GM19238 (cell line): ENCODE results near the gene TMEM39B.
"Not testable (repeated sequence)": the region's sequence is repeated elsewhere in the genome, so short reads cannot be mapped to it uniquely, and the experiment has no call there.

ENCODE experiments used
- DNase-seq: peaks from one replicate; pipeline ENCODE4 v3.0.0; 2011; ENCODE audit warnings: low spot score; ENCODE audit not compliant: insufficient read length

TMEM39B gene

DNA sequence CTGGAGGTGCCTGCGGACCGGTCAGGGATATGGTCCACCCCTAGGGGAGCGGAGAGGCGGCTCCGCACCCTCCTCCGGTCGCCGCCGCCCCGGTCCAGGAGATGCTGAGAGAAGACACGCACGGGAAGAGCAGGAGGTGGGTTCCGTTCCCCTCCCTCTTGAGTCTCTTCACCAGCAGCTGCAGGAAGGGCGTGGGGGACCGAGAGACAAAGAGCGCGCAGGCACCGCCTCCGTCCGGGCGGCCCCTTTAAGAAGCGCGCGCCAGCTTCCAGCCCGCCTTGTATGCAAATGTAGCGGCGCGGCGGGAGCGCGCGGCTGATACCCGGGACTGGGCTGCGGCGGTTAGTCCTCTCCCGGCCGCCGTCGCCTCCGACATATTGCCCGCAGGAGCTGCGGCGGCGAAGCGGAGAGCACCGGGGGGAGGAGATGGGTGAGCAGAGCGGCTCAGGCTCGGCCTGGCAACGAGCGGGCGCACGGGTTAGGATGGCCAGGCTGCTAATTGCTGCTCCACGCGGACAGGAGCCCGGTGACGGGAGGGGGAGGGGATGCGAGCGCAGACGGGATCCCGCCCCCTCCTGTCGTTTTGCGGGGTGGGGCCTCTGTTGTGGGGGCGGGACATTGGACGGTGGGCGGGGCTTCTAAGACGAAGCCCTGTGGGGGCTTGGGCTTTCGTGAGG lies at the start of gene TMEM39B:
TSS of gene TMEM39B (plus strand) at position 318 of the 677 bp plus-strand sequence. CDS start at position 427, 109 bp downstream.
- DNase-seq = peak; percentile 92

DNA sequence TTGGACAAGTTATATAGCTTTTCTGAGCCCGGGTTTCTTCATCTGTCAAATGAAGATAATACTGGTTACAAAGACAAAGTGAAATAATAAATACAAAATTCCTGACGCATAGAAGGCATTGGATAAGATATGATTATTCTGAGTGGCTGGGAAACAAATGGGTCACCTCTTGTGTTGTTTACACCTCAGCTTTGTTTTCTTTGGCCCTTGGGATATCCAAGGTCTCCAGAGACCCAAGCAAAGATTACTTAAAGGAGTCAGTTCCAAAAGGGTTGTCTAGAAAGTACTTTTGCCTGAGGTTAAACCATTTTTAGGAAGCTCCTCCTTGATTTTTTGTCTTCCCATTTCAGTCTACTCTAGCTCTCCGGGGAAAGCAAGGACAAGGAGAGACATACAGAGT lies 49.4 kb upstream of the TMEM39B start:
- no peak for DNase-seq

DNA sequence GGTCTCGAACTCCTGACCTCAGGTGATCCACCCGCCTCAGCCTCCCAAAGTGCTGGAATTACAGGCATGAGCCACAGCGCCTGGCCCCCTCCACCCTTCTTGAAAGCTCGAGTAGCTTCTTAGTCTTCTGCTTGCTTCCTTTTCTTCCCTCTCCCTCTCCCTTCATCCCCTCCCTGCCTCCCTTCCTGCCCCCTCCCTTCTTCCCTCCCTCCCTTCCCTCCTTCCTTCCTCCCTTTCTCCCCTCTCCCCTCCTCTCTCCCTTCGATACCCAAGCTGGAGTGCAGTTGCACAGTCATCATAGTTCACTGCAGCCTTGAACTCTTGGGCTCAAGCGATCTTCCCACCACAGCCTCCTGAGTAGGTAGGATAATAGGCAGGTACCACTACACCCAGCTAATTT lies 47.2 kb upstream of the TMEM39B start:
- no peak for DNase-seq

DNA sequence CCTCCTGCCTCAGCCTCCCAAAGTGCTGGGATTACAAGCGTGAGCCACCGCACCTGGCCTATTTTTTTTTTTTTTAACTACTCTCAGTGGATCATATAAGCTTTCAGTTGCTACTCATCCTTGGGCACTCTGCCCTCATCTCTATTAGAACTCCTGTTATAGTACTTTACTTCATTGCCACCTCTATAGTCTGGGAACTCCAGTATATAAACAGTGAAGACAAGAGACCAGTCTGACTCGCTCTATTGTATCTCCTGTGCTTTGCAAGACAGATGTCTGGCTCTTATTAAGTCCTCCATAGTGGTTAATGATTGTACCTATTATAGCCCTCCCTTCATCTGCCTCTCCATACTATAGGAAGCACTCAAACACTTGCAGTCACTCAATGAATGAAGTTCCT lies 44.0 kb upstream of the TMEM39B start:
- DNase-seq = no peak

DNA sequence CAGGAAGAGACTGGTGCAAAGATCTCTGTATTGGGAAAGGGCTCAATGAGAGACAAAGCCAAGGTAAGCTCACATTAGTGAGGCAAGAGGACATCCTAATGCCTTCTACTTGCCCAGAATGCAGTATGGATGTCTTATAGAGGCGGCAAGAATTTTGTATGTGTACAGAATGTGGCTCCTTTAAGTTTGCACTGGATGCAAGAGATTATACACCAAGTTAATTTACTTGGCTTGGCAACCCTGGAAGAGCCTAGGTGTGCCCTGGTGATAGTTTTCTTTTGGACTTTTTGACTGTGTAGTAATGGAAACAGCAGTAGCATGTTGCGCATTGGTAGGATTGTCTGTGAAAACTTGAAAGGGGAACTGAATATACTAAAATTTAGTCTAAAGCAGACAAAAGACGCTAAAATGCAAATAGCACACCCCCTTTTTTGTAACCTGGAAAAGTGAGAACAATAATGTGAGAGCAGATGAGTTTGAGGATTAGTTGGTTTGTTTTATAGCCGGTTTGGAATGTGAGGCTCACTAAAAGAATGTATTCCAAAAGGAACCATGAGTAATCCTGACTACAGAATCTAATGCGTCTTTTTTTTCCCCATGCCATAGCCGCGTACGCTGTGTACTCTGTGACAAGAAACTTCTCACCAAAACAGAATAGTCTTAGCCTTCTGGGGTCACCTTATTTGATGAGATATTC lies 41.0 kb upstream of the TMEM39B start:
- DNase-seq = no peak

DNA sequence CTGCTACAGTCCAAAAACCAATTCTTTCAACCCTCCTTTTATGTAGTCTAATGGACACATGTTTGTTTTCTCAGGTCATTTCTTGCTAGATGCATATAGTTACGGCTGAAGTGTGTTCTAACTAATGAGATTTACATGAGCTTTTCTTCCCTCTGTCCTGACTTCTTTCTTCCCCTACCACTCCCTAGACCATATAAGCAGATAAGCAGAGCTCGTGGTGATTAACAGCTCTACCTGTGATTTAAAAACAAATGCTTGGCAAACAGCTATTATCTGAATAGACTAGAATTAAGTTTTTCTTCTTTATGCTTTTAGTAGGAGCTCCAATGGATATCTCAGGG lies 40.5 kb upstream of the TMEM39B start:
- no peak for DNase-seq

DNA sequence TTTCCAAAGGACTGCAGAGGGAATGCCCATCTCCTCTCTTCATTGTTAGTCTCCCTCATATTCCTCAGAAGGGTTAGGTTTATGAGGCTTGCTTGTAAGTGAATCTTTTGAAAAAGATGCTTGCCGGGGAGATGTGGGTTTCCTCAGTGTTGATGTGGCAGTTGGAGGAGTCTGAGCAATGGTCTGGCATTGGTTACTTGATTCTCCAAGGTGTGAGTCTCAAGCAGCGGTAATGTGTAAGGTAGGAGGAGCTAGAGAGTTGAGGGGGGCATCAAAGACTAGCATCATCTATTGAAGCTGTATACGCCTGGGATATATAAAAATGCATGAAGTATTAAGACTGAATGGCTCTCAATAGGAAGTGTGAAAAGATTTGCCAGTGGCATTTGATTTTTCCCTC lies 37.6 kb upstream of the TMEM39B start:
- DNase-seq = no peak

DNA sequence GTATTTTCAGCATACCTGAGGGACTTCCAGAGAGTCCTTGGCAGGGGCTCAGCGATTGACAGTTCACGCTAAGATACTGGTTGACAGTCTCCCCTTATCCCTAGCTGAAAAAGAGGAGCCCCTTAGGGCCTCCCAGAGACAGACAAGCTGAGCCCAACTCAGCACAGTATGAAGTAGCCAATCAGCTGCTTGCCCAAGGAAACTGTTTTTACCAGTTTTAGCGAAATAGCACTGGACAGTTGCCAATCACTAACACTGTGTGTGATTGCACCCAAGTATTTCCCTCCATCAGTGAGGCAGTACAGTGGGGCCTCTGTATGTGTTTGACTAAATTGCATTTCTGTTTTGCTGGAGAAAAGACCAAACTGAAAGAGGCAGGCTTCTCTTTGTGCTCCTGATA lies 32.0 kb upstream of the TMEM39B start:
- DNase-seq = no peak

DNA sequence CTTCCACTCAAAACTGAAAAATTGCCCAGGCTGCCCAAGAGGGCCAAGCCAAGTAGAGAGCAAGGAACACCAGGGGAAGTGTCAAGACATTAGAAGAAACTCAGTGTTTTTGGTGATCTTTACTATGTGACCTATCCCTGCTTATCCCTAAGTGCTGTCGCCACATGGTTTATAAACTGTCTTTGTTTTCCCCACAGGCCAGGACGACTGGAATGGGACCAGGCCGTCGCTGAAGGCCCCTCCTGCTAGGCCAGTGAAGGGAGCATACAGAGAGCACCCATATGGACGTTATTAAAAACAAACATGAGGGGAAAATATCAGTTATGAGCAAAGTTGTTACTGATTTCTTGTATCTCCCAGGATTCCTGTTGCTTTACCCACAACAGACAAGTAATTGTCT lies 30.4 kb upstream of the TMEM39B start:
- DNase-seq = no peak

DNA sequence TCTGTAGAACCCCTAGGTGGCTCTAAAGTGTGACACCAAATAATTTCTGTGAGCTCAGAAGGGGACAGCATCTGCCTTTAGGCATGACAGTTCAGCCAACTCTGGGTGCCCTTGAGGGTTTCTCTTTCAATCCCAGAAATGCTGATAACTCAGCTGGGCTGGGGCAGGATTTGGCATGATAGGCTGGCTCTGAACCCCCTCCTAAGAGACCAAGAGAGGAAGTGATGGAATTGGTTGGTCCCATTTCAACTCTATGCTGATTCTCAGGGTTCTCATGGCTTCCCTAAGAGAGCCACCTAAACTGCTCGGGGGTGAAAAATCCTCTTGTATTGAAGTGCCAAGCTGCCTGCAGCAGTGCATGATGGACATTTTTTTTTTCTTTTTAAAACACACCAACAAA lies 28.5 kb upstream of the TMEM39B start:
- no peak for DNase-seq

DNA sequence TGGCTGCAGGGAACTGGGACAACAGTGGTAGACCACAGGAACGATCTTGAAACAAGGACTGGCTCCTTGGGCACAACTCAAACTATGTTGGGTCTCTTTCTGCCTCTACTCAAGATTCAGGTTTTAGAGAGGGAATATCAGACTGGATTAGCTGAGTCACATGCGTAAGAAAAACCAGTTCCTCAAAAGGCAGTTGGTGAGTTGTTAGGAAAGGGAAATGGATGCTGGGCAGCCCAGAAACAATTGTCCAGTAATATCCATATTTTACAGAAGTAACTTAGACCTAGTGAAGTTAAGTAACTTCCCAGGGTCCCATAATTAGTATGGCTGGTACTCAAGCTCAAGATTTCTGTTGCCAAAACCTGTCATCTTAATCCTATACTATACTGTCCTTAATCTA lies 27.0 kb upstream of the TMEM39B start:
- no peak for DNase-seq

DNA sequence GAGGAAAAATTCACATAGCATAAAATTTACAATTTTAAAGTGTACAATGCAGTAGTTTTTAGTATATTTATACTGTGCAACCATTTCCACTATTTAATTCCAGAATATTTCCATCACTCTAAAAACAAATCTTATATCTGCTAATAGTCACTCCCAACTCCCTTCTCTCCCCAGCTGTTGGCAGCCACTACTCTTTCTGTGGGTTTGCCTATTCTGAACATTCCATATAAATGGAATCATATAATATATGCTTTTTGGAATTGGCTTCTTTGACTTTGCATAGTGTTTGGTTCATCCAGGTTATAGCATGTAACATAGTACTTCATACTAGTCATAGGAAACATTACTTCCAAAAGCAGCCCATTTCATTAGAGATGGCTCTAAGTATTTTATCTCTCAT lies 25.0 kb upstream of the TMEM39B start:
- no peak for DNase-seq

DNA sequence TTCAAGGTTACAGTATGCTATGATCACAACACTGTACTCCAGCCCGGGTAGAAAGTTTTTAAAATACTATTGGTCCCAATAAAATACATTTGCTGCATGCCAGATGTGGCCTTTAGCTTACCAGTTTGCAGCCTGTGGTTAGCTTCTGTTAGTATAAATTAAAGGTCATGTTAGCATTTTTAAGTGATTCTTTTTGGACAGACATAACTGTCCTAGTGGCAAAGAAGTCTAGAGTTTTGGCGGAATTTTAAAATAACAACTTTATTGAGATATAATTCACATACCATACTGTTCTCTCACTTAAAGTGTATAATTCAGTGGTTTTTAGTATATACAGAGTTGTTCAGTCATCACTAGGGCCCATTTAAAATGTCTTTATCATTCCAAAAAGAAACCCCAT lies 24.3 kb upstream of the TMEM39B start:
- no peak for DNase-seq

DNA sequence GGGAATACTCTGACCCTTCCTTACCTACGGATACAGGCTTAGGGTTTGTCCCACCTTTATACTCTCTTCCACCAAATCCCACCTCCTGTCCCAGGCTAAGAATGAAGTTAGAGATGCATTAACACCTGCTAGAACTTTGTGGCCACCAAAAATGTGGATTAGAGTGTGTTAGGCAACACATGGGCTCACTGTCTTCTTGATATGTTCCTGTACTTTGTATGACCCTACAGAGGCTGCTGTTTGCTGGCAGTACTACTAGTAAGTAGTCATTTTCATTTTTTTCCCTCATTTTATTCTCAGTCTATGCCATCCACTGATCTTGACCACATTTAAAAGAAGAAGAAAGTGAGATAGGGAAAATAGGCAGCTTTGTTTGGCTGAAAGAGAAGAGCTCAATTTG lies 21.0 kb upstream of the TMEM39B start:
- DNase-seq = no peak

DNA sequence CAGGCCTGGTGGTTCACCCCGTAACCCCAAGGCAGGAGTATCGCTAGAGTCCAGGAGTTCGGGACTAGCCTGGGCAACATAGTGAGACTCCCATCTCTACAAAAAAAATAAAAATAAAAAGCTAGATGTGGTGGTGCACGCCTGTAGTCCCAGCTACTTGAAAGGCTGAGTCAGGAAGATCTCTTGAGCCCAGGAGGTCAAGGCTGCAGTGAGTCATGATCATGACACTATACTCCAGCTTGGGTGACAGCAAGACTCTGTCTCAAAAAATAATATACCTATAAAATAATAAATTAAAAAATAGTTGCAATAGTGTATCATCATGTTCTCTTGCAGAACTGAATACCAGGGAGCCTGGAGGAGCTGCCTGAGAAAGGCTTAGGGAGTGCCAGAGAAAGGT lies 19.9 kb upstream of the TMEM39B start:
- no peak for DNase-seq

DNA sequence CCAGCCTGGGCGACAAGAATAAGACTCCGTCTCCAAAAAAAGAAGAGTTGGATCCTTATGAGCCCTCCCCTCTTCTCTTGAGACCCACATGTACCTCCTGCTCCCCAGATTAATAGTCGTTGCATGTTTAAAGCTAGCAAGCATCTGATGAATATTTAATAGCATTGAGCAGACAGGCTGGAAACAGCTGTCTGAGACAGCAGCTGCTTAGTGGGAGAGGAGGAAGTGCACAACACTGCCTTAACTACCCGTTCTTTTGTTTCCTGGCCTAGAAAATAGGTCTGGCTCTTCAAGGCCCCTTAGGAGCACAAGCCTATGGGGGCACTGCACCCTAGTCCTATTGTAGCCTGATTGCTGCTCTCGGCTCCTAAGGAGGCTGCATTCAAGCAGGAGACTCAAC lies 17.3 kb upstream of the TMEM39B start:
- DNase-seq = no peak

DNA sequence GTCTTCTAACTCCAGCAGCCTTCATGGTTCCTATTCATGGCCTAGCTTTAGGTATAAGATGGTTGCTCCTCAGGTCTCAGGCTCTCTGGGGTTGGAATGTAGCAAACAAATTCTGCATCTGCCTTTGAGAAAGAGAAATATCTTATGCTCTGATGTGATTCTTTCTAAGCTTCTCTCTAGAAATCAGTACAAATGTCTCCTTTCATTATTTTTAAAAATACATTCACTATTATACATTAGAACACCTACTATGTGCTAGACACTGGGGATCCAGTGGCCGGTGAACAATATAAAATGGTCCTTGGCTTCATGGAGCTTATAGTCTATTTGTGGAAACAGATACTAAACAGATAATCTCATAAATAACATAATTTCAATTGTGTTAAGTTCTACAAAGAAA lies 16.1 kb upstream of the TMEM39B start:
- DNase-seq = no peak

DNA sequence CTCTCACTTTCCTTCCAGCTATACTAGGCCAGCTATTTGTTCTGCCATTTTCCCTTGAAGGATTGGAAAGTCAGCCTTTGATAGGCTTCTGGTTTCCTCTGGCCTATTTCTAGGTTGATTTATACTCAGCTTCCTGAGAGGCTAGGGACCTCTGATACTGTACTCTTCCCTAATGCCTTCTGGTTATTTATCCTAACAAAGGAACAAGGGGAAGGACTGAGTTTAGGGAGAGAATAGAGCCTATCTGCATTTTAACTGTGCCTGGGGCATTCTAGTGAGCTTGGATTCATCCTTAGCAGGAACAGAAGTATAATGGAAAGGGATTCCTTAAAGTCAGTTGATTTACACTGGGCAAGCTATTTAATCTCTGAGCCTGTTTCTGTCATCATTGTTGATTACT lies 11.8 kb upstream of the TMEM39B start:
- no peak for DNase-seq

DNA sequence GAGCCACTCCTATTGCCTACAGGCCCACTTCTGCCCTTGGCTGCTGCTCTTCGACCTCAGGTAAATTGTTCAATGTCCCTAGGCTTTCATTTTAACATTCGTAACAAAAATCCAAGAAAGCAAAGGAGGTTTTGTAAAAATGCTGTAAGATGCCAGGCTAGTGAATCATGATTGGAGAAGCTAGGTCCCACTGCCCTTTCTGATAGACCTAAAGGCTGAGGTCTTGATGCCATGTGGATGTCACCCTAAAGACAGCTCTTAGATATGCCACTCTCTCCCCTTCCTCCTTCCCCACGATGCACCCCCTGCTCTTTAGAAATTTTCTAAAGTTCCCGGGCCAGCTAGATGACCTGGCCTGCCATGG lies 9.9 kb upstream of the TMEM39B start:
- no peak for DNase-seq

DNA sequence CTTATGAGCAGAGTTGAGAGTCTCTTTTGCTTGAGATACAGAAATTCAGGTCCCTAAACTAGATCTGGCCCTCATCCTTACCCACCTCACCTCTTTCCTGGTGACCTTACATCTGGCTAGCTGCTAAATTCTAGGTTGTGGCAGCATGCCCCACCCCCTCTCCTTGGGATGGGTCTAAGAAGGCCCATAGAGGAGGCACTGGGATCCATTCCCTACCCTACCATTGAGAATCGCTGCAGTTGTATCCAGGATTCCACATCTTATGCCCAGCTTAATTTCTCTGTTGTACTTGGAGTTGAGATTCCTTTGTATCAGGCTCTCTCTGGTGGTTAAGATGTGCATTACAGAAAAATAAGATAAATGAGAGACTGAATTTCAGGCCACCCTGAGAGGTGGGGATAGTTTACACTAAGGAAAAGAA lies 9.5 kb upstream of the TMEM39B start:
- no peak for DNase-seq

DNA sequence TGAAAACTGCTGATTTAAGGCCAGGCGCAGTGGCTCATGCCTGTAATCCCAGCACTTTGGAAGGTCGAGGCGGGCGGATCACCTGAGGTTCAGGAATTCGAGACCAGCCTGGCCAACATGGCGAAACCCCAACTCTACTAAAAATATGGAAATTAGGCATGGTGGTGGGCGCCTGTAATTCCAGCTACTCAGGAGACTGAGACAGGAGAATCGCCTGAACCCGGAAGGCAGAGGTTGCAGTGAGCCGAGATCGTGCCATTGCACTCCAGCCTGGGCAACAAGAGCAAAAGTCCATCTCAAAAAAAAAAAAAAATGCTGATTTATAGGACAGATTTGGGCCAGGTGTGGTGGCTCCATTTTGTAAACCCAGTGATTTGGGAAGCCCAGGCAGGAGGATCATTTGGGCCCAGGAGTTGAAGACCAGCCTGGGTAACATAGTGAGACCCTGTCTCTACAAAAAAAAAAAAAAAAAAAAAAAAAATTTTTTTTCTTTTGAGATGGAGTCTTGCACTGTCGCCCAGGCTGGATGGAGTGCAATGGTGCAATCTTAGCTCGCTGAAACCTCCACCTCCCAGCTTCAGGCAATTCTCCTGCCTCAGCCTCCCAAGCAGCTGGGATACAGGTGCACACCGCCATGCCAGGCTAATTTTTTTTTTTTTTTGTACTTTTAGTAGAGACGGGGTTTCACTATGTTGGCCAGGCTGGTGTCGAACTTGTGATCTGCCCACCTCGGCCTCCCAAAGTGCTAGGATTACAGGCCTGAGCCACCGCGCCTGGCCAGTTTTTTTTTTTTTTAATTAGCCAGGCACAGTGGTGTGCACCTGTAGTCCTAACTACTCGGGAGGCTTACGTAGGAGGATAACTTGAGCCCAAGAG lies 6.9 kb upstream of the TMEM39B start:
- DNase-seq = not testable (repeated sequence)

DNA sequence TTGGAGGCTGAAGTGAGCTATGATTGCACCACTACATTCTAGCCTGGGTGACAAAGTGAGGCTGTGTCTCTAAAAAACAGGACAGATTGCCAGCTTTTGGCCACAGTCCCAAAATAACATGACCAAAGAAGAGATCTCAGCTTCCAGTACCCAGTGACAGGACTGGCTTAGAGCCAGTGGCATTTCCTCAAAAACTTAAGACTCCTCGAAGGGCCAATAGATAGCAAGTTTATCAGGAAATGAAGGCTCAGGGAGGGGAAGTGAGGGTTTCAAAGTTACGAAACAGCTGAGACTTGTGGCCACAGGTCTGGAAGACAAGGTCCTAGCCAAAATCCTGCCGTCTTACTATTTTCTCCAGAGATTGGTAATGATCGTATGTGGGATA lies 6.3 kb upstream of the TMEM39B start:
- DNase-seq = no peak
